GM21381 (cell line): Measurements from ENCODE around the gene GGA3.
"Not testable (repeated sequence)": the region's sequence is repeated elsewhere in the genome, so short reads cannot be mapped to it uniquely, and the experiment has no call there.

Experiments
- ATAC-seq: cut with Tn5 transposase; IDR thresholded peaks from one replicate; pipeline ENCODE4 v1.9.1; 2021; ENCODE audit warnings: mild to moderate bottlenecking, moderate library complexity; ENCODE audit not compliant: unreplicated experiment

The GGA3 gene

GRCh38 chr17:75273977-75274708 lies 12.7 kb upstream of the GGA3 start:
- ATAC-seq: no peak

GRCh38 chr17:75272848-75273184 lies 11.4 kb upstream of the GGA3 start:
- no peak for ATAC-seq

GRCh38 chr17:75271955-75272847 lies 10.8 kb upstream of the GGA3 start:
- no peak for ATAC-seq

- peak; percentile 69 for ATAC-seq
Measured at GRCh38 chr17:75271233-75271954, 10.0 kb upstream of the GGA3 start.

DNA sequence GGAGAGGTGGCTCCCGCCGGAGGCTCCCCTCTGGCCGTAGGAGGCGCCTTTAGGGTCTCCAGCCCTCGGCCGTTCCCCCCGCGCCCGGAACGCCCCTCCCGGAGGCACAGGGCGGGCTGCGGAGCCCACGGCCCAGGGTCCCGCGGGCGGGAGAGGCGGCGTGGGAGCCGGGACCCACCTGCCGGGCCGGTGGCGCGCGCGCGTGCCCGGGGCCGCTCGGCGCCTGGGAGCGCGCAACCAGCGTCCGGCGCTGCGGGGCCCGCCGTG lies 9.5 kb upstream of the GGA3 start, which contains the start of gene MIF4GD:
Gene MIF4GD, minus strand, starts transcription at position 266 of the 267 bp plus-strand sequence. CDS start 1,036 bp downstream, outside the sequence.
- no peak for ATAC-seq

DNA sequence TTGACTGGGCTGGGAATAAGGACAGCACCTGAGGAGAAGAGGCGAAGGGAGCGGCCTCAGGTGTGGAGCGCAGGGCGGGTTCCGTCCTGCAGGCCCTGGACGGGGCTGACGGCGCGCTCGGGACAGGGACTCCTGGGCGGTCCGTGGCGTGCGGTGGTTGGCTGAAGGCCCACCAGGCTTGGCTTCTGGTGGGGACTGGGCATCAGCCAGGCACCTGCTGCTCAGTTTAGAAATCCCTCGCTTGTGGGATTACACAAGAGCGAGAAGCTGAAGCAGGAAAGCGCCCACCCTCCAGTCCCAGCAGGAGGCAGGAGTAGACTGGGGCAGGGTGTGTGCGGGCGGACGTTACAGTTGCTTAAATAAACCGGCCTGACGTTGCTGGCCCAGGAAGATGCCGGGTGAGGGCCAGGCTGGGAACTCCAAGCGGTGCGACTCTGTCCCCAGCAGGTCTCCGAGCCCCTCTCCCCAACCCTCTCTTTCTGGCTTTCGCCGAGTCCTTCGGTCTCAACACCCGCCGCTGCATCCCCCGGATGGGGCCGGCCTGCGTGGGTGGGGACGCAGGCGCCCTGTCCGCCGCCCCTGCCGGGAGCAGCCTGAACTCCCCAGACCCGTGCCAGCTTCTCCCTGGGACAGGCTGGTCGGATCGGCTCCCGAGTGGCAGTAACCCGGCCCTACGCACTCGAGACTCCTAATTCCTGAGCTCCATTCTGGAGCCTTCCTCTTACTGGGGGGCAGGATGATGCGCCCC lies 9.0 kb upstream of the GGA3 start:
- ATAC-seq: peak; percentile 41

GRCh38 chr17:75269844-75270217 lies 8.4 kb upstream of the GGA3 start:
- no peak for ATAC-seq

- no peak for ATAC-seq
Measured at GRCh38 chr17:75267411-75268232, 6.2 kb upstream of the GGA3 start.

GRCh38 chr17:75267153-75267410 lies 5.7 kb upstream of the GGA3 start:
- ATAC-seq: no peak

DNA sequence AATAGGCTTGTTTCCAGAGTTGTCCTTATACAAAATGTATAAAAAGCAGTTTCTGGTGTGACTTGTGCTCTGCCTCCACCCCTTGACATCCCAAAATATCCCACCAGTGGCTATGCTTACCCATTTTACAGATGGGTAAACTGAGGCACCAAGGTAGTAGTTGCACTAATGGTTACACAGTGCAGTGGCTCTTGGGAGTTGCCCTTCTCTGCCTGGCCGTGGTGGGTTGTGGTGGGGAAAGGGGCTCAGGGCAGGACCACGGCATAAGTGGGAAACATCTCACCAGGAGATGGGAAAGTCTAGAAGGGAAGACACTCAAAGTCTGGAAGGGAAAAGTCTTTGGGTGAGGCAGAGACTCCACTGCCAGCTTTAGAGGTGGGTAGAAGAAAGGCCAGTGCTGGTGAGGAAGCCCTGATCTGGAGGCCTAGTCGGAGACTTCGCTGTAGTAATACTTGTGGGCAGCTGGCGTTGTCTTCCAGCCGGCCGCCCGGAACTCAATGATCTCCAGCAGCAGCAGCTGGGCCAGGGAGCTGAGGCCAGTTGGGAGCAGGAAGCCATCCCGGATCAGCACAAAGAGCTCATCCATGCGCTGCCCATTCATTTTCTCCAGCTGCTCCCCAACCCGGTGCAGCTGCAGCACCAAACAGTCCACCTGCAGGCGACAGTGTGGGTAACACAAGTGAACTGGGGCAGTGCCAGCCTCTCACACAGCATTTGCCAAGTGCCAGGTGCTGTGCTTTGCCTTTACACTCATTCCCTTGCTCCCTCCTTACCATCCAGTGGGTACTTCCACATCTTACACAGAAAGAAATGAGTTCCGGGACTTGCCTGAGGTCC lies 5.1 kb upstream of the GGA3 start:
- ATAC-seq: no peak

GRCh38 chr17:75265614-75266315 lies 4.4 kb upstream of the GGA3 start:
- ATAC-seq: no peak

GRCh38 chr17:75263055-75263454 lies 1.6 kb upstream of the GGA3 start:
- no peak for ATAC-seq

DNA sequence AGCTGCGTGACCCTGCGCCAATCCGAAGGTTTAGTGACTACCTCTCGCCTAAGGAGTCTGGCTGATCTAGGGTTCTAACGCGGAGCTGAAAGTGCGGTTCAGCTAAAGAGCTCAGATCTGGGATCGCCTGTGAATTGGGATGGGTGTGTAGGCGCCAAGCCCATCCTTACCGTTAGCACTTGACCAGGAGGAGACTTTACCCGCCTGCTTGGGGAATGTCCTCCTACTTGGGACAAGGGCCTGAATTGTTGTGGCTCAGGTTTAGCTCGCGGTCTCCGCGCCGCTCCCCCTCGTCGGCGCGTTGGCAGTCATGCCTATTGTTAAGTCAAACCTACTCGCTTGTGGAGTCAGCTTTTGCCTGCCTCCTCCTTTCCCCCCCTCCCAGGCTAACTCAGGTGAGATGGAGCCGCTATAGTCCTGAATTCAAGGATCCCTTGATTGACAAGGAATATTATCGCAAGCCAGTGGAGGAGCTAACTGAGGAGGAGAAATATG lies 753 bp upstream of the GGA3 start:
- no peak for ATAC-seq

- no peak for ATAC-seq
Measured at GRCh38 chr17:75260641-75261335, 618 bp downstream of the GGA3 start.

- ATAC-seq: not testable (repeated sequence)
Measured at GRCh38 chr17:75257228-75257627, 4.2 kb downstream of the GGA3 start.

GRCh38 chr17:75255954-75256698 lies 5.3 kb downstream of the GGA3 start:
- not testable (repeated sequence) for ATAC-seq

DNA sequence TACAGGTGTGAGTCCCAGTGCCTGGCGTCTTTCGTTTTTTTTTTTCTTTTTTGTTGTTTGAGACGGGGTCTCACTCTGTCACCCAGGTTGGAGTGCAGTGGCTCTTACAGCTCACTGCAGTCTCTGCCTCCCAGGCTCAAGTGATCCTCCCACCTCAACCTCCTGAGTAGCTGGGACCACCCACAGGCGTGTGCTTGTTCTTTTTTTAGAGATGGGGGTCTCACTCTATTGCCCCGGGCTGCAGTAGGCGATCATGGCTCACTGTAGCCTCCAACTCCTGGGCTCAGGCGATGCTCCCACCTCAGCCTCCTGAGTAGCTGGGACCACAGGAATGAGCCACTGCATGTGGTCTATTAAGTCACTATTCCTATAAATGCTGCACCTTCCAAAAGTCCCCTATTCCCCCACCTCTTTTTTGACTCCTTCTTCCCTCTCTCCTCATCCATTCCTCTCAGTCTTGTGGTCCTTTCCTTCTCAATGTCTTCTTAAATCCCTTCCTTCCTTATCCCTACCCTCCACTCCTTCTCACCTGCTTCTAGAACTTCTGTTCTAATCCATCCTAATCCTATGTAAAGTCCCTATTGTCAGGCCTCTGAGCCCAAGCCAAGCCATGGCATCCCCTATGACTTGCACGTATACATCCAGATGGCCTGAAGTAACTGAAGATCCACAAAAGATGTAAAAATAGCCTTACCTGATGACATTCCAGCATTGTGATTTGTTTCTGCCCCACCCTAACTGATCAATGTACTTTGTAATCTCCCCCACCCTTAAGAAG lies 9.2 kb downstream of the GGA3 start:
- no peak for ATAC-seq
